Calu3 (cell line): Measurements from ENCODE around the gene CDK18. TPM values are rescaled to one million over a fixed set of nuclear protein-coding genes. Genes with fewer than 3 reads are reported as not detected.

Experiments
- BruUV-seq: library from RNA; stranded (reverse); fragments of 400-500 nt; replicated peaks from 2 replicates; lab custom pipeline; 2021; lab: Mats Ljungman, UMichigan
- CTCF ChIA-PET: fragments of 300-600 bp; sonication (Branson Sonifier 250); formaldehyde crosslinking; loops from one replicate; lab custom pipeline; 2022; ENCODE audit warnings: antibody characterized with exemption; lab: Charles Lee
- DNase-seq: peaks from one replicate; pipeline ENCODE4 v3.0.0; 2022
- H3K27ac Mint-ChIP-seq: one replicate; pipeline ENCODE4 v1.8.0; 2022; ENCODE audit warnings: mixed read lengths; ENCODE audit not compliant: unreplicated experiment
- H3K27me3 Mint-ChIP-seq: one replicate; pipeline ENCODE4 v1.8.0; 2022; ENCODE audit warnings: mixed read lengths; ENCODE audit not compliant: unreplicated experiment
- H3K36me3 Mint-ChIP-seq: one replicate; pipeline ENCODE4 v1.8.0; 2022; ENCODE audit warnings: mild to moderate bottlenecking, moderate library complexity, mixed read lengths; ENCODE audit not compliant: insufficient read depth, unreplicated experiment
- H3K4me1 Mint-ChIP-seq: one replicate; pipeline ENCODE4 v1.8.0; 2022; ENCODE audit warnings: mild to moderate bottlenecking, low read depth, mixed read lengths; ENCODE audit not compliant: unreplicated experiment
- H3K4me3 Mint-ChIP-seq: one replicate; pipeline ENCODE4 v1.8.0; 2022; ENCODE audit warnings: mild to moderate bottlenecking, low read depth, moderate library complexity, mixed read lengths; ENCODE audit not compliant: unreplicated experiment
- H3K9me3 Mint-ChIP-seq: one replicate; pipeline ENCODE4 v1.8.0; 2022; ENCODE audit warnings: low read depth, mixed read lengths; ENCODE audit not compliant: unreplicated experiment
- intact Hi-C: fragments of 100-400 bp; cut with micrococcal nuclease; formaldehyde crosslinking; loops from one replicate; pipeline ENCODE4 v1.10.0; 2022; ENCODE audit not compliant: unreplicated experiment
- total RNA-seq: library from RNA; stranded (reverse); gene quantifications from 2 replicates; pipeline ENCODE4 v1.2.3, GENCODE V29; 2022
- TF ChIP-seq, protein P1 (sequence below): fragments of 200-600 bp; IDR thresholded peaks from one replicate; pipeline ENCODE4 v1.8.0; 2022; ENCODE audit warnings: antibody characterized with exemption; ENCODE audit not compliant: unreplicated experiment

Gene CDK18
- total RNA-seq, 1 experiment from 2014 or later, result 44.0 TPM

DNA sequence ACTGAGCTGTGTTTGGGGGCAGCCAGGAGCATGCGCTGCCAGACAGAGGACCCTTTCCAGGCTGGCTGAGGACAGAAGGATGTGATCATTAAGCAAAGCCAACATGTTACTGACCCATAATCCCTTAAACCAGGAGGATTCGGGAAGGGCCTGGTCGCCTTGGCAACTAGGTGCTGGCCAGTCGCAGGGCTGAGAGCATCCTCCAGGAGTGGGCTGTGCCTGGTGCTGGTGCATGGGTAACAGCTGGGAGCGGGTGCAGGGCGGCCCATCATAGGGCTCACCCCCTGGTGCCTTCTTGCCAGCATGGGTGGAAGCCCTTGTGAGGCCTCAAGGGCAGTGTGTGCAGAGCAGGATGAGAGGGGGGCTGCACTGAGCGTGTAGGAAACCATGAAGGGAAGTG lies 17.2 kb downstream of the CDK18 start:
- peaks cover 13% of the 10 kb centered on the region for H3K4me1 Mint-ChIP-seq
- no peak for DNase-seq
- H3K27me3 Mint-ChIP-seq, result no peaks in the 10 kb centered on the region
- no peak overlapping the region for H3K4me3 Mint-ChIP-seq
- H3K27ac Mint-ChIP-seq, result no peak overlapping the region
- TF ChIP-seq, protein P1, sequence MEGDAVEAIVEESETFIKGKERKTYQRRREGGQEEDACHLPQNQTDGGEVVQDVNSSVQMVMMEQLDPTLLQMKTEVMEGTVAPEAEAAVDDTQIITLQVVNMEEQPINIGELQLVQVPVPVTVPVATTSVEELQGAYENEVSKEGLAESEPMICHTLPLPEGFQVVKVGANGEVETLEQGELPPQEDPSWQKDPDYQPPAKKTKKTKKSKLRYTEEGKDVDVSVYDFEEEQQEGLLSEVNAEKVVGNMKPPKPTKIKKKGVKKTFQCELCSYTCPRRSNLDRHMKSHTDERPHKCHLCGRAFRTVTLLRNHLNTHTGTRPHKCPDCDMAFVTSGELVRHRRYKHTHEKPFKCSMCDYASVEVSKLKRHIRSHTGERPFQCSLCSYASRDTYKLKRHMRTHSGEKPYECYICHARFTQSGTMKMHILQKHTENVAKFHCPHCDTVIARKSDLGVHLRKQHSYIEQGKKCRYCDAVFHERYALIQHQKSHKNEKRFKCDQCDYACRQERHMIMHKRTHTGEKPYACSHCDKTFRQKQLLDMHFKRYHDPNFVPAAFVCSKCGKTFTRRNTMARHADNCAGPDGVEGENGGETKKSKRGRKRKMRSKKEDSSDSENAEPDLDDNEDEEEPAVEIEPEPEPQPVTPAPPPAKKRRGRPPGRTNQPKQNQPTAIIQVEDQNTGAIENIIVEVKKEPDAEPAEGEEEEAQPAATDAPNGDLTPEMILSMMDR, result no peak
- no peaks in the 10 kb centered on the region for H3K9me3 Mint-ChIP-seq
- no TSS peak for BruUV-seq
- intact Hi-C loops, result no loop called here
- CTCF ChIA-PET, result interaction anchor here (1.5 to 4.2 kb wide), 5 partner anchors 28 to 167 kb away, joined by 5 to 52 read pairs (median 8); no protein-coding TSS in a partner anchor
- H3K36me3 Mint-ChIP-seq, result peaks cover 5% of the 10 kb centered on the region

GRCh38 chr1:205522692-205523091 lies 18.2 kb downstream of the CDK18 start:
- CTCF ChIA-PET, result interaction anchor here (1.5 to 4.2 kb wide), 7 partner anchors 21 to 168 kb away, joined by 5 to 52 read pairs (median 9); no protein-coding TSS in a partner anchor
- Mint-ChIP-seq H3K9me3 (no peaks in the 10 kb centered on the region), H3K36me3 (peaks cover 5% of the 10 kb centered on the region), H3K27ac (no peak overlapping the region), H3K27me3 (no peaks in the 10 kb centered on the region), H3K4me1 (peaks cover 13% of the 10 kb centered on the region), H3K4me3 (no peak overlapping the region)
- no TSS peak for BruUV-seq
- intact Hi-C loops, result no loop called here
- TF ChIP-seq, protein P1, result no peak
- no peak for DNase-seq

DNA sequence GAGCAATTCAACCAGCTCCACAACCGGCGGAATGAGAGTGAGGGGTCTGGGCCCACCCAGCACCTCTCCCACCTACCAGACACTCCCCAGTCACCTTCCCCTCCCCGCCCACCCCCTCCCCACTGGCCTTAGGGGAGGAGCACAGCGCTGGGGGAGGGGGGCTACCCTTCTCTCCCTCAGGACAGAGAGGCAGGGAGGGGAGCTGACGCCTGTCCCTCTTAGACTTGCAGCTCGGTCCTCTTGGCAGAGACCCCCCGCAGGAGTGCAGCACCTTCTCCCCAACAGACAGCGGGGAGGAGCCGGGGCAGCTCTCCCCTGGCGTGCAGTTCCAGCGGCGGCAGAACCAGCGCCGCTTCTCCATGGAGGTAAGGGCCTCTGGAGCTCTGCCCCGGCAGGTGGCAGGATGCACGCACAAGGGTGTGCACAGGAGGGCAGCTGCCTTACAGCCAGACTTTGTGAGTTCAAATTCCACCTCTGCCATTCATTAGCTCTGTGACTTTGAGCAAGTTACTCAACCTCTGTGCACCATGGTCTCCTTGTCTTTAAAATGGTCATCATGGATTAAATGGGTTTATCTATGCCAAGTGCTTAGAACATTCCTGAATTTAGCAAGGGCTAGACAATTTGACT lies 18.9 kb downstream of the CDK18 start:
- intact Hi-C loops, result no loop called here
- DNase-seq, result no peak
- Mint-ChIP-seq H3K36me3 (peaks cover 5% of the 10 kb centered on the region), H3K27me3 (no peaks in the 10 kb centered on the region), H3K9me3 (no peaks in the 10 kb centered on the region), H3K4me1 (peaks cover 13% of the 10 kb centered on the region), H3K4me3 (no peak overlapping the region), H3K27ac (no peak overlapping the region)
- BruUV-seq, result no TSS peak
- TF ChIP-seq, protein P1, result no peak
- CTCF ChIA-PET, result interaction anchor here (0.7 to 4.2 kb wide), 17 partner anchors 20 to 832 kb away, joined by 3 to 52 read pairs (median 9); no protein-coding TSS in a partner anchor

GRCh38 chr1:205523891-205524793 lies 19.7 kb downstream of the CDK18 start:
- intact Hi-C loops, result loop anchor here (1.0 kb wide), 4 partner anchors 36 to 189 kb away; no protein-coding TSS in a partner anchor
- Mint-ChIP-seq H3K4me3 (no peak overlapping the region), H3K9me3 (no peaks in the 10 kb centered on the region), H3K27ac (no peak overlapping the region), H3K36me3 (peaks cover 8% of the 10 kb centered on the region), H3K27me3 (no peaks in the 10 kb centered on the region), H3K4me1 (peaks cover 10% of the 10 kb centered on the region)
- BruUV-seq, result no TSS peak
- TF ChIP-seq, protein P1, result peak; percentile 90
- DNase-seq, result peak; percentile 87
- CTCF ChIA-PET, result interaction anchor here (0.7 to 4.2 kb wide), 28 partner anchors 12 to 252 kb away, joined by 3 to 52 read pairs (median 6); partner anchors contain the start of gene CDK18
